GM19467 (cell line): Measurements from ENCODE around the gene CALHM5.
"Not testable (repeated sequence)": the region's sequence is repeated elsewhere in the genome, so short reads cannot be mapped to it uniquely, and the experiment has no call there.

Experiments used
- ATAC-seq: cut with Tn5 transposase; IDR thresholded peaks from one replicate; pipeline ENCODE4 v1.9.1; 2021; ENCODE audit warnings: mild to moderate bottlenecking, moderate library complexity; ENCODE audit not compliant: unreplicated experiment

Gene CALHM5

GRCh38 chr6:116511424-116512110, at the start of gene CALHM5:
Gene CALHM5, plus strand, starts transcription at chr6:116511639. Its CDS starts 58 bp downstream, at chr6:116511697.
- no peak for ATAC-seq

GRCh38 chr6:116461932-116462885, 49.2 kb upstream of the CALHM5 start:
- peak; percentile 85 for ATAC-seq

- ATAC-seq, result no peak
Measured at GRCh38 chr6:116463301-116463700, 48.1 kb upstream of the CALHM5 start.

GRCh38 chr6:116465246-116465645, 46.2 kb upstream of the CALHM5 start:
- ATAC-seq, result no peak

- ATAC-seq, result no peak
Measured at GRCh38 chr6:116467096-116467495, 44.3 kb upstream of the CALHM5 start.

- no peak for ATAC-seq
Measured at GRCh38 chr6:116467514-116467913, 43.9 kb upstream of the CALHM5 start.

GRCh38 chr6:116468293-116468692, 43.1 kb upstream of the CALHM5 start:
- ATAC-seq, result no peak

- ATAC-seq, result no peak
Measured at GRCh38 chr6:116471531-116471930, 39.9 kb upstream of the CALHM5 start.

- no peak for ATAC-seq
Measured at GRCh38 chr6:116472706-116473105, 38.7 kb upstream of the CALHM5 start.

GRCh38 chr6:116475141-116475540, 36.3 kb upstream of the CALHM5 start:
- ATAC-seq, result no peak

- ATAC-seq, result peak; percentile 100
Measured at GRCh38 chr6:116476002-116476678, 35.3 kb upstream of the CALHM5 start.

- no peak for ATAC-seq
Measured at GRCh38 chr6:116482780-116483179, 28.7 kb upstream of the CALHM5 start.

GRCh38 chr6:116483616-116484015, 27.8 kb upstream of the CALHM5 start:
- no peak for ATAC-seq

- no peak for ATAC-seq
Measured at GRCh38 chr6:116485559-116486184, 25.8 kb upstream of the CALHM5 start.

- ATAC-seq, result no peak
Measured at GRCh38 chr6:116491610-116492330, 19.7 kb upstream of the CALHM5 start.

GRCh38 chr6:116492331-116493067, 18.9 kb upstream of the CALHM5 start:
- ATAC-seq, result no peak

GRCh38 chr6:116495161-116495560, 16.3 kb upstream of the CALHM5 start:
- not testable (repeated sequence) for ATAC-seq

GRCh38 chr6:116497113-116497676, 14.2 kb upstream of the CALHM5 start:
- ATAC-seq, result no peak

- no peak for ATAC-seq
Measured at GRCh38 chr6:116500969-116501433, 10.4 kb upstream of the CALHM5 start.
